HEK293 (cell line): Measurements from ENCODE around the gene TAS1R3.

Experiments used
- GLI4 ChIP-seq: fragments of 450-650 bp; formaldehyde crosslinking; IDR thresholded peaks from 2 replicates; pipeline ENCODE4 v1.5.1; 2016; ENCODE audit warnings: missing biosample characterization, missing genetic modification characterization
- ZBTB21 ChIP-seq: fragments of 450-650 bp; formaldehyde crosslinking; IDR thresholded peaks from 2 replicates; pipeline ENCODE4 v1.5.1; 2017; ENCODE audit warnings: missing biosample characterization, missing genetic modification characterization
- ZBTB7A ChIP-seq: fragments of 450-650 bp; formaldehyde crosslinking; IDR thresholded peaks from 2 replicates; pipeline ENCODE4 v1.5.1; 2016; ENCODE audit warnings: low read depth, missing biosample characterization, missing genetic modification characterization
- ZFHX2 ChIP-seq: fragments of 450-650 bp; formaldehyde crosslinking; conservative IDR thresholded peaks from 2 replicates; pipeline ENCODE4 v1.5.1; 2016; ENCODE audit warnings: missing biosample characterization, missing genetic modification characterization
- ZNF112 ChIP-seq: fragments of 450-650 bp; formaldehyde crosslinking; IDR thresholded peaks from 2 replicates; pipeline ENCODE4 v1.5.0; 2017; ENCODE audit warnings: missing biosample characterization, missing genetic modification characterization
- ZNF175 ChIP-seq: fragments of 450-650 bp; formaldehyde crosslinking; IDR thresholded peaks from 2 replicates; pipeline ENCODE4 v1.5.1; 2016; ENCODE audit warnings: missing biosample characterization, missing genetic modification characterization
- ZNF266 ChIP-seq: fragments of 450-650 bp; formaldehyde crosslinking; IDR thresholded peaks from 2 replicates; pipeline ENCODE4 v1.5.1; 2016; ENCODE audit warnings: missing biosample characterization, missing genetic modification characterization, low read depth
- ZNF324 ChIP-seq: fragments of 450-650 bp; formaldehyde crosslinking; IDR thresholded peaks from 2 replicates; pipeline ENCODE4 v1.5.1; 2016; ENCODE audit warnings: missing biosample characterization, missing genetic modification characterization
- ZNF354C ChIP-seq: fragments of 450-650 bp; formaldehyde crosslinking; IDR thresholded peaks from 2 replicates; pipeline ENCODE4 v1.5.1; 2016; ENCODE audit warnings: missing biosample characterization, missing genetic modification characterization, low read depth, borderline replicate concordance
- ZNF518A ChIP-seq: fragments of 450-650 bp; formaldehyde crosslinking; conservative IDR thresholded peaks from 2 replicates; pipeline ENCODE4 v1.5.1; 2016; ENCODE audit warnings: low read depth, missing biosample characterization, missing genetic modification characterization
- ZNF626 ChIP-seq: fragments of 450-650 bp; sonication (Bioruptor Pico); formaldehyde crosslinking; IDR thresholded peaks from 2 replicates; pipeline ENCODE4 v1.5.1; 2018; ENCODE audit warnings: missing biosample characterization, missing genetic modification characterization, inconsistent platforms
- ZNF660 ChIP-seq: fragments of 450-650 bp; IDR thresholded peaks from 2 replicates; pipeline ENCODE4 v1.5.1; 2018; ENCODE audit warnings: missing biosample characterization, mild to moderate bottlenecking, missing genetic modification characterization
- ZNF747 ChIP-seq: fragments of 450-650 bp; formaldehyde crosslinking; IDR thresholded peaks from 2 replicates; pipeline ENCODE4 v1.5.1; 2016; ENCODE audit warnings: missing biosample characterization, missing genetic modification characterization
- ZNF837 ChIP-seq: fragments of 450-650 bp; formaldehyde crosslinking; IDR thresholded peaks from 2 replicates; pipeline ENCODE4 v1.5.1; 2016; ENCODE audit warnings: missing biosample characterization, missing genetic modification characterization
- ZSCAN4 ChIP-seq: fragments of 450-650 bp; formaldehyde crosslinking; IDR thresholded peaks from 2 replicates; pipeline ENCODE4 v1.5.1; 2017; ENCODE audit warnings: missing biosample characterization, missing genetic modification characterization
- ZSCAN5A ChIP-seq: fragments of 450-650 bp; formaldehyde crosslinking; IDR thresholded peaks from 2 replicates; pipeline ENCODE4 v1.5.1; 2016; ENCODE audit warnings: missing biosample characterization, missing genetic modification characterization
- TF ChIP-seq, protein P1 (sequence below): fragments of 450-650 bp; formaldehyde crosslinking; IDR thresholded peaks from 2 replicates; pipeline ENCODE4 v1.5.1; 2016; ENCODE audit warnings: missing biosample characterization, missing genetic modification characterization, borderline replicate concordance
- TF ChIP-seq, protein P2 (sequence below): fragments of 450-650 bp; formaldehyde crosslinking; IDR thresholded peaks from 2 replicates; pipeline ENCODE4 v1.5.1; 2016; ENCODE audit warnings: missing biosample characterization, missing genetic modification characterization
- TF ChIP-seq, protein P3 (sequence below): fragments of 450-650 bp; IDR thresholded peaks from 2 replicates; pipeline ENCODE4 v1.5.1; 2018; ENCODE audit warnings: missing biosample characterization, missing genetic modification characterization
- TF ChIP-seq, protein P4 (sequence below): fragments of 450-650 bp; formaldehyde crosslinking; IDR thresholded peaks from 2 replicates; pipeline ENCODE4 v1.5.1; 2016; ENCODE audit warnings: missing biosample characterization, missing genetic modification characterization

Gene TAS1R3

DNA sequence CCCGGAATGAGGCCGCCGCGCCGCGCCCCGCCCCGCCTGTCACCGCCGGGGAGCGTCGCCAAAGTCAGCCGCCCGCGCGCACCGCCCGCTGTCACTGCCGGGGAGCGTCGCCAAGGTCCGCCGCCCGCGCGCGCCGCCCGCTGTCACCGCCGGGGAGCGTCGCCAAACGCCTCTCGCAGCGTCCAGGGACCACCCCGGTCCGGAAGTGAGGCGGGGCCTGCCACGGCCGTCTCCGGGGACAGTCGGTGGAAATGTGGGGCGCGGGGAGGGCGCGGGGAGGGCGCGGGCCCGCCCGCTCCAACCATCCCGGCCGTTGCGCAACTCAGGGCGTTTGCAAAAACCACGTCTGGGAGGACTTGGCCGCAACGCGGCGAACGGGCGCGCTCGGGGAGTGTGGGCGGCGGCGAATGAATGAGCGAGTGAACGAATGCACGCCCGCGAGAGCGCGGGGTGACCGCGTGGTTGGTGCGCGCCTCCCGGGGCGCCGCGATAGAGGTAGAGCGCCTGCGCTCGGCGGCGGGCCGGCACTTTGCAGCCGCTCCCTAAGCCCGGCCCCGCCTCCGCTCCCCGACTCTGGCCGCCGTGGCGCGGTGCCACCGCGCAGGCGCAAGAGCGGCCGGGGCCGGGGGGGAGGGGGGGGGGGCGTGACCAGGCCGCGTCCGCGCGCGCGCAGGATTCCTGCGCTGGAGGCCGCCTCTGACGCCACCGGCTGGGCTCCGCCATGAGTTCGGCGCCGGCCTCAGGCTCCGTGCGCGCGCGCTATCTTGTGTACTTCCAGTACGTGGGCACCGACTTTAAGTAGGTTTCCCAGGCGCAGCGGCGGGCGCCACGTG lies 22.9 kb upstream of the TAS1R3 start, which contains the start of the genes ACAP3 and PUSL1 (continued):
- TF ChIP-seq ZNF660 (tag by site-specific recombination) (peak; percentile 74; the same call in 1 of the 2 replicates), ZNF266 (no peak), ZNF175 (no peak), ZNF324 (peak; percentile 94), ZFHX2 (tag by site-specific recombination) (peak; percentile 75), ZNF626 (tag by site-specific recombination) (no peak), ZNF747 (tag by site-specific recombination) (no peak), ZSCAN4 (tag by site-specific recombination) (no peak), ZNF112 (tag by site-specific recombination) (no peak), ZNF518A (tag by site-specific recombination) (no peak), ZBTB21 (tag by site-specific recombination) (no peak), GLI4 (tag by site-specific recombination) (no peak), ZNF837 (tag by site-specific recombination) (0 out of 2 replicates have a peak, but pooled peaks have one; percentile 17), ZBTB7A (peak; percentile 78), ZSCAN5A (tag by site-specific recombination) (peak; percentile 33; the same call in 1 of the 2 replicates), ZNF354C (tag by site-specific recombination) (no peak)
- TF ChIP-seq, protein P1, sequence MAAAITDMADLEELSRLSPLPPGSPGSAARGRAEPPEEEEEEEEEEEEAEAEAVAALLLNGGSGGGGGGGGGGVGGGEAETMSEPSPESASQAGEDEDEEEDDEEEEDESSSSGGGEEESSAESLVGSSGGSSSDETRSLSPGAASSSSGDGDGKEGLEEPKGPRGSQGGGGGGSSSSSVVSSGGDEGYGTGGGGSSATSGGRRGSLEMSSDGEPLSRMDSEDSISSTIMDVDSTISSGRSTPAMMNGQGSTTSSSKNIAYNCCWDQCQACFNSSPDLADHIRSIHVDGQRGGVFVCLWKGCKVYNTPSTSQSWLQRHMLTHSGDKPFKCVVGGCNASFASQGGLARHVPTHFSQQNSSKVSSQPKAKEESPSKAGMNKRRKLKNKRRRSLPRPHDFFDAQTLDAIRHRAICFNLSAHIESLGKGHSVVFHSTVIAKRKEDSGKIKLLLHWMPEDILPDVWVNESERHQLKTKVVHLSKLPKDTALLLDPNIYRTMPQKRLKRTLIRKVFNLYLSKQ (tag by site-specific recombination), result no peak
- TF ChIP-seq, protein P2, sequence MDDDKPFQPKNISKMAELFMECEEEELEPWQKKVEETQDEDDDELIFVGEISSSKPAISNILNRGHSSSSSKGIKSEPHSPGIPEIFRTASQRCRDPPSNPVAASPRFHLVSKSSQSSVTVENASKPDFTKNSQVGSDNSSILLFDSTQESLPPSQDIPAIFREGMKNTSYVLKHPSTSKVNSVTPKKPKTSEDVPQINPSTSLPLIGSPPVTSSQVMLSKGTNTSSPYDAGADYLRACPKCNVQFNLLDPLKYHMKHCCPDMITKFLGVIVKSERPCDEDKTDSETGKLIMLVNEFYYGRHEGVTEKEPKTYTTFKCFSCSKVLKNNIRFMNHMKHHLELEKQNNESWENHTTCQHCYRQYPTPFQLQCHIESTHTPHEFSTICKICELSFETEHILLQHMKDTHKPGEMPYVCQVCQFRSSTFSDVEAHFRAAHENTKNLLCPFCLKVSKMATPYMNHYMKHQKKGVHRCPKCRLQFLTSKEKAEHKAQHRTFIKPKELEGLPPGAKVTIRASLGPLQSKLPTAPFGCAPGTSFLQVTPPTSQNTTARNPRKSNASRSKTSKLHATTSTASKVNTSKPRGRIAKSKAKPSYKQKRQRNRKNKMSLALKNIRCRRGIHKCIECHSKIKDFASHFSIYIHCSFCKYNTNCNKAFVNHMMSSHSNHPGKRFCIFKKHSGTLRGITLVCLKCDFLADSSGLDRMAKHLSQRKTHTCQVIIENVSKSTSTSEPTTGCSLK, result no peak
- TF ChIP-seq, protein P3, sequence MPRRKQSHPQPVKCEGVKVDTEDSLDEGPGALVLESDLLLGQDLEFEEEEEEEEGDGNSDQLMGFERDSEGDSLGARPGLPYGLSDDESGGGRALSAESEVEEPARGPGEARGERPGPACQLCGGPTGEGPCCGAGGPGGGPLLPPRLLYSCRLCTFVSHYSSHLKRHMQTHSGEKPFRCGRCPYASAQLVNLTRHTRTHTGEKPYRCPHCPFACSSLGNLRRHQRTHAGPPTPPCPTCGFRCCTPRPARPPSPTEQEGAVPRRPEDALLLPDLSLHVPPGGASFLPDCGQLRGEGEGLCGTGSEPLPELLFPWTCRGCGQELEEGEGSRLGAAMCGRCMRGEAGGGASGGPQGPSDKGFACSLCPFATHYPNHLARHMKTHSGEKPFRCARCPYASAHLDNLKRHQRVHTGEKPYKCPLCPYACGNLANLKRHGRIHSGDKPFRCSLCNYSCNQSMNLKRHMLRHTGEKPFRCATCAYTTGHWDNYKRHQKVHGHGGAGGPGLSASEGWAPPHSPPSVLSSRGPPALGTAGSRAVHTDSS (tag by site-specific recombination), result no peak
- TF ChIP-seq, protein P4, sequence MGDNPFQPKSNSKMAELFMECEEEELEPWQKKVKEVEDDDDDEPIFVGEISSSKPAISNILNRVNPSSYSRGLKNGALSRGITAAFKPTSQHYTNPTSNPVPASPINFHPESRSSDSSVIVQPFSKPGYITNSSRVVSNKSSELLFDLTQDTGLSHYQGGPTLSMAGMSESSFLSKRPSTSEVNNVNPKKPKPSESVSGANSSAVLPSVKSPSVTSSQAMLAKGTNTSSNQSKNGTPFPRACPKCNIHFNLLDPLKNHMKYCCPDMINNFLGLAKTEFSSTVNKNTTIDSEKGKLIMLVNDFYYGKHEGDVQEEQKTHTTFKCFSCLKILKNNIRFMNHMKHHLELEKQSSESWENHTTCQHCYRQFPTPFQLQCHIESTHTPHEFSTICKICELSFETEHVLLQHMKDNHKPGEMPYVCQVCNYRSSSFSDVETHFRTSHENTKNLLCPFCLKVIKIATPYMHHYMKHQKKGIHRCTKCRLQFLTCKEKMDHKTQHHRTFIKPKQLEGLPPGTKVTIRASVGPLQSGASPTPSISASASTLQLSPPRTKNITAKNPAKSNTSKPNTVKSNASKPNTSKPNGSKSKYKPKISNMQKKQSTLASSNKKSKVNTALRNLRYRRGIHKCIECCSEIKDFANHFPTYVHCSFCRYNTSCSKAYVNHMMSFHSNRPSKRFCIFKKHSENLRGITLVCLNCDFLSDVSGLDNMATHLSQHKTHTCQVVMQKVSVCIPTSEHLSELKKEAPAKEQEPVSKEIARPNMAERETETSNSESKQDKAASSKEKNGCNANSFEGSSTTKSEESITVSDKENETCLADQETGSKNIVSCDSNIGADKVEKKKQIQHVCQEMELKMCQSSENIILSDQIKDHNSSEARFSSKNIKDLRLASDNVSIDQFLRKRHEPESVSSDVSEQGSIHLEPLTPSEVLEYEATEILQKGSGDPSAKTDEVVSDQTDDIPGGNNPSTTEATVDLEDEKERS, result no peak
